Spleen (tissue), 11 donors: ENCODE measurements around the gene USH2A. TPM values are rescaled to one million over a fixed set of nuclear protein-coding genes. Genes with fewer than 3 reads are reported as not detected.

ENCODE experiments used
- DNase-seq: peaks from one replicate; pipeline ENCODE4 v3.0.0-alpha.2; 2020
- H3K27ac ChIP-seq, 8 donors: fragments of 200-600 bp; sonication (generic) in 7 of 8; 1 replicate in 4 of 8; 2 replicates in 4 of 8; pipeline versions ENCODE4 v1.5.0 to v1.8.0; 2016 to 2021; ENCODE audit warnings: inconsistent platforms in 4 of 8, mild to moderate bottlenecking in 4 of 8, moderate library complexity in 1 of 8
- H3K27me3 ChIP-seq, 7 donors: fragments of 200-600 bp; sonication (generic) in 6 of 7; replicated peaks in 1 of 7; 1 replicate in 4 of 7; 2 replicates in 3 of 7; pipeline versions ENCODE4 v1.5.0 to v1.8.0; 2016 to 2021; ENCODE audit warnings: inconsistent platforms in 3 of 7, mild to moderate bottlenecking in 1 of 7
- H3K36me3 ChIP-seq, 6 donors: fragments of 200-600 bp; sonication (generic) in 5 of 6; 1 replicate in 4 of 6; 2 replicates in 2 of 6; pipeline versions ENCODE4 v1.5.0 to v1.8.0; 2016 to 2021; ENCODE audit warnings: inconsistent platforms in 2 of 6
- H3K4me1 ChIP-seq, 6 donors: fragments of 200-600 bp; sonication (generic) in 5 of 6; 1 replicate in 3 of 6; 2 replicates in 3 of 6; pipeline versions ENCODE4 v1.5.0 to v1.8.0; 2016 to 2021; ENCODE audit warnings: inconsistent platforms in 3 of 6
- H3K4me3 ChIP-seq, 8 donors: fragments of 200-600 bp; sonication (generic) in 7 of 8; 1 replicate in 4 of 8; 2 replicates in 4 of 8; pipeline versions ENCODE4 v1.5.0 to v1.8.0; 2016 to 2021; ENCODE audit warnings: inconsistent platforms in 4 of 8, mild to moderate bottlenecking in 4 of 8, moderate library complexity in 2 of 8
- H3K9me3 ChIP-seq, 8 donors: fragments of 200-600 bp; sonication (generic) in 7 of 8; 1 replicate in 4 of 8; 2 replicates in 4 of 8; pipeline versions ENCODE4 v1.5.0 to v1.8.0; 2016 to 2021; ENCODE audit warnings: inconsistent platforms in 4 of 8
- CTCF ChIP-seq, 11 experiments: fragments of 200-600 bp in 7 of 11; fragments of 450-650 bp in 4 of 11; sonication (generic) in 4 of 11; IDR thresholded peaks in 8 of 11; conservative IDR thresholded peaks in 3 of 11; 1 replicate in 7 of 11; 2 replicates in 4 of 11; pipeline versions ENCODE4 v1.4.0 to v1.8.0; 2016 to 2021; ENCODE audit warnings: antibody characterized with exemption in 11 of 11, inconsistent platforms in 4 of 11, mild to moderate bottlenecking in 1 of 11
- POLR2A ChIP-seq, 3 donors: fragments of 450-650 bp; IDR thresholded peaks; one replicate each; pipeline ENCODE4 v1.5.1; 2017; ENCODE audit warnings: antibody characterized with exemption in 3 of 3, mild to moderate bottlenecking in 1 of 3
- POLR2AphosphoS5 ChIP-seq, 3 donors: sonication (generic); formaldehyde crosslinking; IDR thresholded peaks; one replicate each; pipeline ENCODE4 v1.5.1; 2017; ENCODE audit warnings: antibody characterized with exemption in 3 of 3
- WGBS, 5 donors: extraction: QIAGEN DNeasy Blood & Tissue Kit in 3 of 5; methylation state at CpG; one replicate each; pipeline versions ENCODE4 v1.1.5 to v1.1.7; 2013 to 2018; 5-methylcytosine and 5-hydroxymethylcytosine counted together
- intact Hi-C: fragments of 100-400 bp; cut with DNase I; formaldehyde crosslinking; loops from one replicate; pipeline ENCODE4 v1.15.0; 2023; ENCODE audit warnings: low total_unique reads
- polyA plus RNA-seq, 3 donors: library from polyadenylated mRNA; stranded (reverse); fragments of 200-250 nt; gene quantifications; one replicate each; pipeline ENCODE4 v1.2.1, GENCODE V29; 2013
- total RNA-seq, 7 donors: library from RNA; depleted of rRNA in 3 of 7; stranded (reverse); fragments of >200 nt in 3 of 7; fragmentation: NEBNext Ultra II Directional in 4 of 7; extraction: Animal tissue kit (Norgen Biotek cat#: 25700) in 4 of 7; gene quantifications; one replicate each; pipeline versions ENCODE4 v1.1.0 to v1.2.1, GENCODE V29; 2016 to 2021
- donor health status: healthy with polysubstance abuse.
- donor health status: DM: no; HTN: no; CAD: no; lungs with moderate emphysema.
- donor health status: DM: no; HTN: no; CAD: no.
- donor health status: Bipolar disorder and iron deficiency.
- donor health status: healthy.
- donor health status: DM: no; HTN: no; CAD: no.
- donor health status: DM: yes; HTN: yes; CAD: no.

USH2A gene
- total and polyA plus RNA-seq, 10 donors: under 0.01 TPM; not detected in 9

- intact Hi-C loops: no loop called here
- no peak for DNase-seq
- Histone ChIP-seq H3K4me3 (no peak overlapping the region), H3K4me1 (no peaks in the 10 kb centered on the region), H3K27me3 (no peaks in the 10 kb centered on the region), H3K9me3 (peaks cover 0 to 32% (median 22%) of the 10 kb centered on the region in 8 donors), H3K27ac (no peak overlapping the region), H3K36me3 (no peaks in the 10 kb centered on the region)
- TF ChIP-seq POLR2AphosphoS5 (IDR thresholded peaks at IDR 0.05): no peak
- TF ChIP-seq CTCF (IDR thresholded peaks at IDR 0.05 in 8 of 11, conservative IDR thresholded peaks at IDR 0.05 in 3 of 11): no peak
- no peak for TF ChIP-seq POLR2A (IDR thresholded peaks at IDR 0.05)
Observed at GRCh38 chr1:215825056-215825455, 598.2 kb downstream of the USH2A start.

GRCh38 chr1:215824245-215824644, 599.0 kb downstream of the USH2A start:
- no peak for DNase-seq
- Histone ChIP-seq H3K27ac (no peak overlapping the region), H3K4me3 (no peak overlapping the region), H3K27me3 (no peaks in the 10 kb centered on the region), H3K9me3 (peaks cover 0 to 27% (median 21%) of the 10 kb centered on the region in 8 donors), H3K36me3 (no peaks in the 10 kb centered on the region), H3K4me1 (no peaks in the 10 kb centered on the region)
- intact Hi-C loops: no loop called here
- TF ChIP-seq POLR2AphosphoS5 (IDR thresholded peaks at IDR 0.05) (no peak), CTCF (IDR thresholded peaks at IDR 0.05 in 8 of 11, conservative IDR thresholded peaks at IDR 0.05 in 3 of 11) (peak in 1 of 11 experiments; percentile 9), POLR2A (IDR thresholded peaks at IDR 0.05) (no peak)

- intact Hi-C loops: no loop called here
- TF ChIP-seq CTCF (IDR thresholded peaks at IDR 0.05 in 8 of 11, conservative IDR thresholded peaks at IDR 0.05 in 3 of 11) (no peak), POLR2AphosphoS5 (IDR thresholded peaks at IDR 0.05) (no peak), POLR2A (IDR thresholded peaks at IDR 0.05) (no peak)
- no peaks in the 10 kb centered on the region for H3K4me1 ChIP-seq
- no peaks in the 10 kb centered on the region for H3K36me3 ChIP-seq
- H3K27ac ChIP-seq: no peak overlapping the region
- H3K27me3 ChIP-seq: no peaks in the 10 kb centered on the region
- no peak for DNase-seq
- peaks cover 0 to 24% (median 18%) of the 10 kb centered on the region in 8 donors for H3K9me3 ChIP-seq
- H3K4me3 ChIP-seq: no peak overlapping the region
- 55 to 77% (median 72%) methylated on average over 2 of the region's 2 CpGs for WGBS, 5 donors
Observed at GRCh38 chr1:215819114-215819513, 604.1 kb downstream of the USH2A start.

- no peaks in the 10 kb centered on the region for H3K4me1 ChIP-seq
- 87 to 94% (median 89%) methylated on average over 1 of the region's 1 CpG for WGBS, 5 donors
- DNase-seq: no peak
- H3K27ac ChIP-seq: no peak overlapping the region
- H3K4me3 ChIP-seq: no peak overlapping the region
- intact Hi-C loops: no loop called here
- TF ChIP-seq POLR2AphosphoS5 (IDR thresholded peaks at IDR 0.05) (no peak), POLR2A (IDR thresholded peaks at IDR 0.05) (no peak), CTCF (IDR thresholded peaks at IDR 0.05 in 8 of 11, conservative IDR thresholded peaks at IDR 0.05 in 3 of 11) (no peak)
- H3K9me3 ChIP-seq: peaks cover 0 to 42% (median 31%) of the 10 kb centered on the region in 8 donors
- H3K36me3 ChIP-seq: no peaks in the 10 kb centered on the region
- H3K27me3 ChIP-seq: no peaks in the 10 kb centered on the region
Observed at GRCh38 chr1:215807911-215808436, 615.3 kb downstream of the USH2A start.
